HG03520 (cell line): Measurements from ENCODE around the gene RAPSN.
A peak's percentile ranks its signal among the peaks of the same experiment; 100 is the strongest.

ENCODE experiments used
- ATAC-seq: cut with Tn5 transposase; IDR thresholded peaks from one replicate; pipeline ENCODE4 v1.9.1; 2021; ENCODE audit warnings: mild to moderate bottlenecking, moderate library complexity; ENCODE audit not compliant: unreplicated experiment

RAPSN gene

GRCh38 chr11:47409440-47410369 is 39.2 kb downstream of the RAPSN start:
- no peak for ATAC-seq

- ATAC-seq = peak; percentile 1
These were observed 40.1 kb downstream of the RAPSN start for GRCh38 chr11:47408598-47409439.

- peak; percentile 80 for ATAC-seq
These were observed 41.0 kb downstream of the RAPSN start, which contains the start of gene SLC39A13 for GRCh38 chr11:47407746-47408590. Gene SLC39A13 (plus strand): TSS chr11:47408590. CDS start chr11:47410095, 1,505 bp downstream.

- no peak for ATAC-seq
These were observed 41.8 kb downstream of the RAPSN start for GRCh38 chr11:47406896-47407745.

GRCh38 chr11:47403571-47403970 is 45.4 kb downstream of the RAPSN start:
- no peak for ATAC-seq

GRCh38 chr11:47403135-47403534 is 45.8 kb downstream of the RAPSN start:
- ATAC-seq = no peak

GRCh38 chr11:47400768-47401279 is 48.1 kb downstream of the RAPSN start:
- ATAC-seq = peak; percentile 59

GRCh38 chr11:47399860-47400767 is 48.8 kb downstream of the RAPSN start:
- ATAC-seq = peak; percentile 32

- ATAC-seq = no peak
These were observed 50.4 kb downstream of the RAPSN start for GRCh38 chr11:47398551-47398950.

GRCh38 chr11:47398011-47398410 is 50.9 kb downstream of the RAPSN start:
- ATAC-seq = no peak

- no peak for ATAC-seq
These were observed 53.0 kb downstream of the RAPSN start for GRCh38 chr11:47396049-47396320.

GRCh38 chr11:47395223-47396048 is 53.5 kb downstream of the RAPSN start:
- no peak for ATAC-seq

- no peak for ATAC-seq
These were observed 54.4 kb downstream of the RAPSN start for GRCh38 chr11:47394322-47395222.

GRCh38 chr11:47394050-47394321 is 55.0 kb downstream of the RAPSN start:
- no peak for ATAC-seq

GRCh38 chr11:47393163-47394049 is 55.5 kb downstream of the RAPSN start:
- ATAC-seq = no peak

- no peak for ATAC-seq
These were observed 56.3 kb downstream of the RAPSN start for GRCh38 chr11:47392546-47393162.
